ENCODE data around the gene PLXNC1.

The PLXNC1 gene

GRCh38 chr12:94157981-94158411 lies 9.6 kb downstream of the PLXNC1 start:
- DNase-seq (ENCODE audit: low read depth in 2 of 2) = no peak

- DNase-seq (ENCODE audit: low read depth in 2 of 2) = no peak
Observed at GRCh38 chr12:94158666-94159065, 10.3 kb downstream of the PLXNC1 start.

- no peak for DNase-seq (ENCODE audit: low read depth in 2 of 2)
Observed at GRCh38 chr12:94162108-94162507, 13.7 kb downstream of the PLXNC1 start.

- no peak for DNase-seq (ENCODE audit: low read depth in 2 of 2)
Observed at GRCh38 chr12:94163850-94164249, 15.5 kb downstream of the PLXNC1 start.

- no peak for DNase-seq (ENCODE audit: low read depth in 2 of 2)
Observed at GRCh38 chr12:94165138-94165537, 16.8 kb downstream of the PLXNC1 start.

- no peak for DNase-seq (ENCODE audit: low read depth in 2 of 2)
Observed at GRCh38 chr12:94165670-94166364, 17.4 kb downstream of the PLXNC1 start.

- no peak for DNase-seq (ENCODE audit: low read depth in 2 of 2)
Observed at GRCh38 chr12:94167071-94167755, 18.8 kb downstream of the PLXNC1 start.

GRCh38 chr12:94167756-94168416 lies 19.5 kb downstream of the PLXNC1 start:
- no peak for DNase-seq (ENCODE audit: low read depth in 2 of 2)

- no peak for DNase-seq (ENCODE audit: low read depth in 2 of 2)
Observed at GRCh38 chr12:94169495-94169894, 21.1 kb downstream of the PLXNC1 start.

GRCh38 chr12:94169966-94170689 lies 21.8 kb downstream of the PLXNC1 start:
- DNase-seq (ENCODE audit: low read depth in 2 of 2) = no peak

- DNase-seq (ENCODE audit: low read depth in 2 of 2) = no peak
Observed at GRCh38 chr12:94170690-94171594, 22.6 kb downstream of the PLXNC1 start.

GRCh38 chr12:94171595-94171930 lies 23.2 kb downstream of the PLXNC1 start:
- no peak for DNase-seq (ENCODE audit: low read depth in 2 of 2)

GRCh38 chr12:94172031-94172430 lies 23.7 kb downstream of the PLXNC1 start:
- peak in 1 of 2 donors; percentile 29 for DNase-seq (ENCODE audit: low read depth in 2 of 2)

- DNase-seq (ENCODE audit: low read depth in 2 of 2) = no peak
Observed at GRCh38 chr12:94172973-94173372, 24.6 kb downstream of the PLXNC1 start.

GRCh38 chr12:94173660-94174265 lies 25.4 kb downstream of the PLXNC1 start:
- no peak for DNase-seq (ENCODE audit: low read depth in 2 of 2)

- DNase-seq (ENCODE audit: low read depth in 2 of 2) = no peak
Observed at GRCh38 chr12:94174576-94174975, 26.2 kb downstream of the PLXNC1 start.

GRCh38 chr12:94175763-94176668 lies 27.6 kb downstream of the PLXNC1 start:
- DNase-seq (ENCODE audit: low read depth in 2 of 2) = no peak

- no peak for DNase-seq (ENCODE audit: low read depth in 2 of 2)
Observed at GRCh38 chr12:94178054-94178453, 29.7 kb downstream of the PLXNC1 start.

- no peak for DNase-seq (ENCODE audit: low read depth in 2 of 2)
Observed at GRCh38 chr12:94178882-94179281, 30.5 kb downstream of the PLXNC1 start.

- no peak for DNase-seq (ENCODE audit: low read depth in 2 of 2)
Observed at GRCh38 chr12:94179723-94180122, 31.3 kb downstream of the PLXNC1 start.

All from activated CD4-positive, alpha-beta T cell treated with anti-CD3 and anti-CD28 coated beads for 24 hours (primary cell).